ES-I3 (cell line): ENCODE results near the gene GALNT1.
"Not testable (repeated sequence)": the region's sequence is repeated elsewhere in the genome, so short reads cannot be mapped to it uniquely, and the experiment has no call there.

Source experiments
- H3K36me3 ChIP-seq: 2 replicates; pipeline ENCODE4 v1.6.1; 2013; ENCODE audit warnings: mild to moderate bottlenecking, low read length, control low read depth, moderate library complexity; ENCODE audit not compliant: insufficient read depth
- H3K4me1 ChIP-seq: 2 replicates; pipeline ENCODE4 v1.6.1; 2013; ENCODE audit warnings: mild to moderate bottlenecking, control low read depth, low read length; ENCODE audit not compliant: insufficient read depth
- H3K9ac ChIP-seq: 2 replicates; pipeline ENCODE4 v1.6.1; 2013; ENCODE audit warnings: low read depth, mild to moderate bottlenecking, low read length, moderate library complexity
- H3K9me3 ChIP-seq: 2 replicates; pipeline ENCODE4 v1.6.1; 2013; ENCODE audit warnings: mild to moderate bottlenecking, low read length, moderate library complexity; ENCODE audit not compliant: control insufficient read depth, insufficient read depth

The GALNT1 gene

GRCh38 chr18:35576240-35576845, 5.2 kb upstream of the GALNT1 start:
- not testable (repeated sequence) for H3K36me3 ChIP-seq, H3K9ac ChIP-seq, H3K9me3 ChIP-seq, H3K4me1 ChIP-seq

DNA sequence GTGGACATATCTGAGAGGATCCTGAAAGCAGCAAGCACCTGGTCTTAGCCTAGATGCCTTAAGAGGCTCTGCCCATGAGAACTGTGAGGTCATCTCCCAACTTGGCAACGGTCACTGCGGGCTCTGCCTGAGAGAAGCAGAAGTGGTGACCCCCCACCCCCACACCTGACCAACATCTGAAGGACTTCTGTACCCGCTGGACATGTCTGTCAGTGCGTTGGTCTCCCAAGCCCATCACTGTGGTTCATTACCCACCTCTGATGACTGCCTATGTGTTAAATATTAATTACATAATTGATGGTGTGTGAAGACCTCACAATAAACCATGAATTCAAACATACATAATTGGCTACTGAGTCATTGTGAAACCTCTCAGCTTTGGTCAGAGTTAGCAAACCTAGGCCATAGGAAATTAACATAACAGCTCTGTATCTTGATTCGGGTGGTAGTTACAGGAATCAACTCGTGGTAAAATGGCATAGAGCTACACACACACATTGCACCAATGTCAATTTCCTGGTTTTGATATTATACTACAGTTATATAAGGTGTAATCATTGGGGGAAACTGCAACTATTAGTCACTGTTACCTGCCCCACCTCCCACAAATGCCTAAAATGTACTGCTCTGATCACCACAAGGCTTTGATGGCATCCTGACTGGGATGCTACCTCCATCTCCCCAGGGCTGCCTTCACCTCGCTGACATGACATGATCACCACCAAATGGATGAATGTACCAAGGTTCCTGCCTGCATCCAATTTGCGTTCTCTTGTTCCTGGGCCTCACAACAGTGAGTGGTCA, 4.3 kb upstream of the GALNT1 start:
- no peak overlapping the region for H3K9ac ChIP-seq
- H3K4me1 ChIP-seq, result no peaks in the 10 kb centered on the region
- no peaks in the 10 kb centered on the region; the same call in 1 of the 2 replicates for H3K9me3 ChIP-seq
- H3K36me3 ChIP-seq, result no peaks in the 10 kb centered on the region

- Histone ChIP-seq H3K4me1 (peaks cover 8% of the 10 kb centered on the region; the same call in 1 of the 2 replicates), H3K9ac (no peak overlapping the region), H3K9me3 (no peaks in the 10 kb centered on the region; the same call in 1 of the 2 replicates), H3K36me3 (no peaks in the 10 kb centered on the region)
Observed at GRCh38 chr18:35578481-35578880, 3.1 kb upstream of the GALNT1 start.

GRCh38 chr18:35578936-35579335, 2.6 kb upstream of the GALNT1 start:
- Histone ChIP-seq H3K9ac (no peak overlapping the region), H3K4me1 (peaks cover 8% of the 10 kb centered on the region; the same call in 1 of the 2 replicates), H3K9me3 (peaks cover under 1% of the 10 kb centered on the region; the same call in 1 of the 2 replicates), H3K36me3 (no peaks in the 10 kb centered on the region)

DNA sequence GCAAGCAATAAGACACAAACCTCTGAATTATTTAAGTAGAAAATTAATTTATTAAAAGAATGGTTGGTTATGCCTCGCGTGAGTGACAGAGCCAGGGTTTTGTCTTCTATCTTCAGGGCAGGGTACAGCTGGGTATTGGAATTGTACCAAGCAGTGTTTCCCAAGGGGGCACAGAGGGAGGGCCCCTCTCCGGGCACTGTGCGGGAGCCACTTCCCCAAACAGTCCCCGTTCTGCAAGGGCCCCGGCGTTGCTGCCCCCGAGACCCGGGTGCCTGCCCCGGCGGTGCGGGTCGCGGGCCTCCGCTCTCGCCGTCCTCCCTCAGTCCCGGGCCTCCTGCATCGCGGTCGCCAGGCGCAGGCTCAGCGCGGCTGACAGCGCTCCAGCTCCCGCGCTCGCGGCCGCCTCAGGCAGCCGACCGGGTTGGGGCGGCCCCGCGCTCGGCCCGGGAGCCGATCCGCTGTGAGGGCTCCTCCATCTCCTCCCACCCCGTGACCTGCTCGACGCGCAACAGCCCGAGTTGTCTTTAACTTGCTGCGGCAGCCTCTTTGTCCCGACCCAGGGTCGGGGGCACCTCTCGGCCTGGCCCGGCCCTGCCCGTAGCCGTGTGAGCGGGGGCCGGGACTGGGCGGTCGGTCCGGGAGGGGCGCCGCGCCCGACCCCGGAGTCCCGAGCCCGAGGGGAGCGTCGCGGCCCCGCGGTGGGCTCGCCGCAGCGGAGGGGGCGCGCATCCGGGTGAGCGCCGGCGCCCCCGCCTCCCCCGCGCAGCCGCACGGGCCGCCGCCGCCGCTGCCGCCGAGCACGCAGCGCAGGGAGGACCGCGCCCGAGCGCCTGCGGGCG, 620 bp upstream of the GALNT1 start:
- H3K9ac ChIP-seq, result peak overlapping the region; percentile 97

GRCh38 chr18:35581898-35582641, 530 bp downstream of the GALNT1 start:
- H3K9ac ChIP-seq, result peak overlapping the region; percentile 69
- peaks cover 16% of the 10 kb centered on the region for H3K9me3 ChIP-seq
- H3K4me1 ChIP-seq, result peaks cover 8% of the 10 kb centered on the region; the same call in 1 of the 2 replicates
- H3K36me3 ChIP-seq, result no peaks in the 10 kb centered on the region

More for the DNA sequence above, 620 bp upstream of the GALNT1 start:
- peaks cover 8% of the 10 kb centered on the region; the same call in 1 of the 2 replicates for H3K4me1 ChIP-seq
- H3K9me3 ChIP-seq, result peaks cover 16% of the 10 kb centered on the region
- no peaks in the 10 kb centered on the region for H3K36me3 ChIP-seq

GRCh38 chr18:35582899-35583558, 1.5 kb downstream of the GALNT1 start:
- Histone ChIP-seq H3K9me3 (peaks cover 17% of the 10 kb centered on the region), H3K9ac (peak overlapping the region; percentile 69; the same call in 1 of the 2 replicates), H3K36me3 (no peaks in the 10 kb centered on the region), H3K4me1 (peaks cover 8% of the 10 kb centered on the region; the same call in 1 of the 2 replicates)

GRCh38 chr18:35584735-35585134, 3.2 kb downstream of the GALNT1 start:
- Histone ChIP-seq H3K9me3 (peaks cover 18% of the 10 kb centered on the region), H3K36me3 (no peaks in the 10 kb centered on the region), H3K4me1 (peaks cover 8% of the 10 kb centered on the region; the same call in 1 of the 2 replicates), H3K9ac (no peak overlapping the region)

GRCh38 chr18:35585608-35586007, 4.1 kb downstream of the GALNT1 start:
- H3K9ac ChIP-seq, result no peak overlapping the region
- H3K9me3 ChIP-seq, result peaks cover 18% of the 10 kb centered on the region
- no peaks in the 10 kb centered on the region for H3K36me3 ChIP-seq
- peaks cover 8% of the 10 kb centered on the region; the same call in 1 of the 2 replicates for H3K4me1 ChIP-seq

- Histone ChIP-seq H3K9ac (no peak overlapping the region), H3K36me3 (no peaks in the 10 kb centered on the region), H3K9me3 (peaks cover 18% of the 10 kb centered on the region)
Observed at GRCh38 chr18:35588122-35588521, 6.6 kb downstream of the GALNT1 start.

DNA sequence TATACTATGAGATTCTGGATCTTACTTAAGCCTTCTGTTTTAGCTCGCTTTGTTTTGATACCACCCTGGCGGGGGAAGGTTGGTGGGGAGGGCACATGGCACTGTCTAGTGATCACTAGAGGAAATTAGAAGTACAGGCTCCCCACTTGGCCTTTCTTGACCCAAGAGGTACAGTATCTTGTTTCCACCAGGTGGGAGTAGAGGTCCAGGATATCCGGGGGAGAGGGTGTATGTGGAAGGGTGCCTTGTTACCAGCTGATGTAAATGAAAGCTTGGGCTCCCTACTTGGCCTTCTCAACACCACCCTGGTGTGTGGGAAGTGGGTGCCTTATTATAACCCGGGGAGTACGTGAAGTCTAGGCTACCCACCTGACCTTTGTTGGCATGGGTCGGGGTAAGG, 7.5 kb downstream of the GALNT1 start:
- Histone ChIP-seq H3K36me3 (no peaks in the 10 kb centered on the region), H3K9me3 (peaks cover 17% of the 10 kb centered on the region), H3K9ac (no peak overlapping the region), H3K4me1 (no peaks in the 10 kb centered on the region)

More at GRCh38 chr18:35588122-35588521, 6.6 kb downstream of the GALNT1 start:
- H3K4me1 ChIP-seq, result peaks cover 2% of the 10 kb centered on the region; the same call in 1 of the 2 replicates

- no peaks in the 10 kb centered on the region for H3K36me3 ChIP-seq
- H3K4me1 ChIP-seq, result no peaks in the 10 kb centered on the region
- H3K9me3 ChIP-seq, result peaks cover 12% of the 10 kb centered on the region
- no peak overlapping the region for H3K9ac ChIP-seq
Observed at GRCh38 chr18:35589546-35589945, 8.0 kb downstream of the GALNT1 start.

DNA sequence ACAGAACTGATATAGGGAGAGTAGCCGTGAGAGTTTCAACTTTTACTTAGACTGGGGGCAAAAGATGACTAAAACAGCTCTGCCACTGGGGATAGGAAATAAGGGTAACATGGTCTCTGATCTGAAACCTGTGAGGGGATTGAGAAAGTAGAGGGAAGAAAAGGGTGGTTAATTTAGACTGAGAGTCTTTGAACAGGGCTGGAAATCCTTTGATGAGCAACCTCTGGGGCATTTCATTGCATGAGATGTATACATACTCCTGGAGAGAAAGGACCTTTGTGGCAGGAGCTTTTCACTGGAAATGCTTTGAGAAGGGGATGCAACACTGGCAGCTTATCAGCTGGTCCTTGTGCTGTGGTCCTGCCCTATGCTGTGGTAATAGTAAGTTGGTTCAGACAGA, 9.4 kb downstream of the GALNT1 start:
- no peaks in the 10 kb centered on the region for H3K4me1 ChIP-seq
- no peaks in the 10 kb centered on the region for H3K36me3 ChIP-seq
- no peak overlapping the region for H3K9ac ChIP-seq
- H3K9me3 ChIP-seq, result peaks cover 3% of the 10 kb centered on the region
